ENCODE results near the gene HYAL2. TPM values are rescaled to one million over a fixed set of nuclear protein-coding genes. Genes with fewer than 3 reads are reported as not detected.

HYAL2 gene
- total and polyA plus RNA-seq, 10 of the 15 experiments (the other 5 are each of a cell fraction or from before 2014, with no cell fraction given): 0.06 to 21.8 (median 12.7) TPM

DNA sequence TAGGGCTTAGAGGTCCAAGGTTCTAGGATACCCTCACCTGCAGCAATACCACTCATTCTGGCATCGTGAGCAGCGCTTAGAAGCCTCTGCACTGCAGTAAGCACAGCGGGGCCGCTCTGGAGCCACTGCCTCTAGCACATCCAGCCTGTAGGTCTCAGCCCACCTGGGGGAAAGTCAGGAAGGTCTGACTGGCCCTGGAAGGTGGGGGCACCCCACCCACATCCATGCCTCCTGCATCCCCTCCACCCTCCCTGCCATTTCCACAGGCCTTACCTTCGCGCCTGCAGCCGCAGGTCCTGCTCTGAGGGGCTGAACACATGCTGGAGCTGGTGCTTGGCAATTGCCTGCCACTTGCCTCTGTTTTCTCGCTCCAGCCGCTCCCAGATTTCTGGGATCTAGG lies 19.0 kb upstream of the HYAL2 start:
- H2AFZ ChIP-seq (ENCODE audit: control insufficient read depth, low read depth, low read length): no peak overlapping the region
- ChIA-PET RAD21 (ENCODE audit: unreplicated experiment) (no interaction called here), SMC1A (ENCODE audit: uncharacterized antibody, unreplicated experiment) (no interaction called here), CTCF (interaction anchor here (6.4 to 10.5 kb wide), 2 partner anchors 7 to 19 kb away, joined by 59 to 72 read pairs; partner anchors contain the start of genes CYB561D2, HYAL2 and NPRL2), POLR2A (interaction anchor here (0.6 to 7.0 kb wide), 5 partner anchors 8 to 1860 kb away, joined by 3 to 84 read pairs (median 4); partner anchors contain the start of genes CYB561D2, HYAL2 and NPRL2)
- H3K9me3 ChIP-seq (replicated peaks; ENCODE audit: control insufficient read depth, insufficient read depth, low read length): no peaks in the 10 kb centered on the region
- peak overlapping the region; percentile 96 for H3K4me3 ChIP-seq
- peaks cover 39% of the 10 kb centered on the region for H3K79me2 ChIP-seq (ENCODE audit: control insufficient read depth, insufficient read depth, low read length)
- intact Hi-C loops (cut with micrococcal nuclease; ENCODE audit: unreplicated experiment): no loop called here
- whole genome bisulfite sequencing (ENCODE audit: insufficient coverage, insufficient replicate concordance, low lambda C conversion rate, missing lambda C conversion rate): 99% methylated on average over 9 of the region's 9 CpGs
- peak overlapping the region; percentile 86; the same call in 1 of the 2 replicates for H3K9ac ChIP-seq (ENCODE audit: control insufficient read depth, insufficient read depth, low read length)
- no peaks in the 10 kb centered on the region for H3K36me3 ChIP-seq (ENCODE audit: control insufficient read depth in 2 of 2, insufficient read depth in 2 of 2, low read length in 1 of 2)
- H3K27me3 ChIP-seq (replicated peaks in 1 of 2; ENCODE audit: control insufficient read depth in 2 of 2, insufficient read depth in 2 of 2, low read length in 1 of 2): no peaks in the 10 kb centered on the region
- FAIRE-seq: no peak
- peak overlapping the region; percentile 75 for H3K4me2 ChIP-seq (ENCODE audit: control insufficient read depth, insufficient read depth)
- TF ChIP-seq ATF3 (IDR thresholded peaks at IDR 0.05; ENCODE audit: borderline replicate concordance, extremely low read depth, low read depth, low read length): no peak
- TF ChIP-seq RB1 (IDR thresholded peaks at IDR 0.05; ENCODE audit: borderline replicate concordance): no peak
- TF ChIP-seq SREBF1 (IDR thresholded peaks at IDR 0.05; ENCODE audit: low read length): no peak
- no peak for TF ChIP-seq PAX5 (IDR thresholded peaks at IDR 0.05; ENCODE audit: borderline replicate concordance, low read depth, low read length)
- no peak for TF ChIP-seq TBL1XR1 (IDR thresholded peaks at IDR 0.05; ENCODE audit: low read depth, low read length)
- no peak for TF ChIP-seq IRF5 (IDR thresholded peaks at IDR 0.05; ENCODE audit: borderline replicate concordance)
- TF ChIP-seq IKZF1 (conservative IDR thresholded peaks at IDR 0.05): no peak
- TF ChIP-seq GATAD2B (conservative IDR thresholded peaks at IDR 0.05; ENCODE audit: low read depth): no peak
- no peak for TF ChIP-seq EED (IDR thresholded peaks at IDR 0.05; ENCODE audit: low read depth)
- TF ChIP-seq CTCF (IDR thresholded peaks at IDR 0.05 in 2 of 3, conservative IDR thresholded peaks at IDR 0.05 in 1 of 3; ENCODE audit: control insufficient read depth in 2 of 3, extremely low read depth in 1 of 3, insufficient read depth in 1 of 3, low read depth in 3 of 3, low read length in 3 of 3): no peak
- no peak for TF ChIP-seq MXI1 (IDR thresholded peaks at IDR 0.05; ENCODE audit: low read depth, low read length)
- TF ChIP-seq RAD21 (IDR thresholded peaks at IDR 0.05; ENCODE audit: insufficient read depth, low read depth, low read length): no peak
- H4K20me1 ChIP-seq (ENCODE audit: control insufficient read depth, insufficient read depth): no peaks in the 10 kb centered on the region
- in situ Hi-C loops (cut with MboI): no loop called here
- BruUV-seq (replicated peaks): no TSS peak
- no peak overlapping the region; the same call in 1 of the 2 replicates for H3K27ac ChIP-seq (ENCODE audit: control insufficient read depth, insufficient read depth)
- no peak for ATAC-seq
- DNase-seq (ENCODE audit: low read depth, low spot score): no peak
- H3K4me1 ChIP-seq (ENCODE audit: control insufficient read depth, insufficient read depth, low read length): peaks cover 8% of the 10 kb centered on the region; the same call in 1 of the 2 replicates
